RCC 7860 (cell line): ENCODE measurements around the gene TPM3.
"Not testable (repeated sequence)": the region's sequence is repeated elsewhere in the genome, so short reads cannot be mapped to it uniquely, and the experiment has no call there.

Experiments used
- DNase-seq: peaks from one replicate; pipeline ENCODE4 v3.0.0-alpha.2; 2015; ENCODE audit warnings: low spot score
- FAIRE-seq: peaks from 2 replicates; lab custom pipeline; 2012; peaks lifted over from hg19 to GRCh38; lab: Jason Lieb, UNC

The TPM3 gene

DNA sequence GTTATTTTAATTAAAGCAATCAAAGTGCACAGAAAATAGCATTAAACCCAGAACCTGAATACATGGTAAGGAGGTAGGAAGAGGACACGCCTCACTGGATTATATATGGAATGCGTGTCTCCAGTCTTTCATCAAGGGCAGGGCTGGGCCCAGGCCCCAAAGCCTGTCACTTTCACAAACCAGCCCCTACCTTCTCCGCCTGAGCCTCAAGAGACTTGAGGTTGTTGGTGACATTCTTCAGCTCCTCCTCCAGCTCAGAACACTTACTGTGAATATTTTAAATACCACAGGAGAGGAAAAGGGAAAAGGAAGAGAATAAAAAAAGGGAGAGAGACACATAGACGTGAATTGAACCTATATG is 20.7 kb downstream of the TPM3 start:
- FAIRE-seq (no peak), DNase-seq (no peak)

DNA sequence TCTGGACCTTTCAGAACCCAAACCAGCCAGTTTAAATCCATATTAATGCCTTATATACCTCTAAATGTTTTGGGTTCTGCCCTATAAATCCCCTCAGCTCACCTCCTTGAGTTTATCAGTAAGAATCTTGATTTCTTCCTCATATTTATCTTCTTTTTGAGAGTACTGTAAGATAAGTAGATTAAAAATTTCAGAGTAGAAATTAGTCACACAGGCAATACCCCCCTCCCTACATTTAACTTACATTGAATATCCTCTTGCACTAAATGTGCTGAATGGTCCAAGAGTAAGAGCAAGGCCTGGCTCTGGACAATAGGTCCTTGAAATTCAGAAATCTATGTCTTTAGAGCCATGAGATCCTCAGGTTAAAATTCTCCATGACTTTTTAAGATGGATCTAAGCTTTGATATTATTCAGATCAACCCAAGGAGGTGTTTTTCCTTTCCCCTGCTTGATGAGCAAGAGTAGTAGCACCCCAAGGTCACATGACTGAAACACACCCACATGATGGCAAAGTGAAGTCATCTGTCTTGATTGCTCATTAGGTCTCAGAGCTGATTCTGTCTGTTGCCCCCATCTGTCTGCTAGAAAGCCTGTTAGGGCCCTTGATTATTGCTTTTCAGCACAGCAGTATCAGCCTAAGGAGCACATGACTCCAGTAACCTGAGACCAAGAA is 21.2 kb downstream of the TPM3 start:
- DNase-seq (no peak), FAIRE-seq (no peak)

DNA sequence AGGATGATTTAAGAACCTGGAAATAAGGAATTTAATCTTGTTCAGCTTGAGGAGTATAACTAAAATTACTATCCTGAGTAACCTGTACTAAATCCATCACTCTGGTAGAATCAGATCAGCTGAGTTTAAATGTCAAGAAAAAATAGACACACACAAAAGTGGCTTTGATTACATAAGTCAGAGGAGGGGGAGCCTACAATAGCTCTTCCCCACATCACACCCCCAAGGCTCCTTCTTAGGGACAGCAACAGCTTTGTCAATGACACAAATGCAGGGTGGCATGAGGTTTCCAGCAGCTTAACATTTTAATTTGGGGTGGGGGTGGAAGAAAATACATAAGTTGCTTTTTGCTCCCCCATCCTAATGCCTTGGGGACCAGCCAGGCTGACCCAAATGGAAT is 24.4 kb downstream of the TPM3 start:
- DNase-seq (no peak), FAIRE-seq (no peak)

DNA sequence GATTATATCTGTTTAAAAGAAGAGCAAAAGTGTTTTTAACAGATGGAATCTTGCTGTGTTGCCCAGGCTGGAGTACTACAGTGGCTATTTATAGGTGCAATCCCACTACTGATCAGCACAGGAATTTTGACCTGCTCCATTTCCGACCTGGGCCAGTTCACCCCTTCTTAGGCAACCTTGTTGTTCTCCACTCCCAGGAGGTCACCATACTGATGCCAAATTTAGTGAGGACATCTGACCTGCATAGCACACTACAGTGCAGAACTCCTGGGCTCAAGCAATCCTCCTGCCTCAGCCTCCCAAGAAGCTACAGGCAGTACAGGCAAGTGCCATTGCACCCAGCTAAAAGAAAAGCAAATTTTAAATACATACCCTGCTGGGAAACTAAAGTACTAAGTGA is 25.7 kb downstream of the TPM3 start:
- DNase-seq (no peak), FAIRE-seq (no peak)

DNA sequence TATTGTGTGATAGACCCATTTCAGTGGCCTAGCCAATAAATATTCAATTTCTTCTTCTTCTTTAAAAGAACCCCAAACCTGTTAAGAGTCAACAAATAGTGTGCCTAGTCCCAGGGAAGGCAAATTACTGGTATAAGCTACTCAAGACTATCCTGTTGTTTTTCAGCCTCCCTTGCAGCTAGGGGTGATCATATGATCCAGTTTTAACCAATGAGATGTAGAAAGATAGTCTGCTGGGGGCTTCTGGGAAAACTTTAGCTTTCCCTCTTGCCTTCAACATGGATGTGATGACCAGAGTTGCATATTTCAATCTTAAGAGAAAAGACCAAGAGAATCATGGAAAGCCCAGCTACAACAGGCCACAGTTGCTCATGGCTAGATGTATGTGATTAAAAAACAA is 32.3 kb downstream of the TPM3 start:
- DNase-seq: no peak
- FAIRE-seq: no peak

DNA sequence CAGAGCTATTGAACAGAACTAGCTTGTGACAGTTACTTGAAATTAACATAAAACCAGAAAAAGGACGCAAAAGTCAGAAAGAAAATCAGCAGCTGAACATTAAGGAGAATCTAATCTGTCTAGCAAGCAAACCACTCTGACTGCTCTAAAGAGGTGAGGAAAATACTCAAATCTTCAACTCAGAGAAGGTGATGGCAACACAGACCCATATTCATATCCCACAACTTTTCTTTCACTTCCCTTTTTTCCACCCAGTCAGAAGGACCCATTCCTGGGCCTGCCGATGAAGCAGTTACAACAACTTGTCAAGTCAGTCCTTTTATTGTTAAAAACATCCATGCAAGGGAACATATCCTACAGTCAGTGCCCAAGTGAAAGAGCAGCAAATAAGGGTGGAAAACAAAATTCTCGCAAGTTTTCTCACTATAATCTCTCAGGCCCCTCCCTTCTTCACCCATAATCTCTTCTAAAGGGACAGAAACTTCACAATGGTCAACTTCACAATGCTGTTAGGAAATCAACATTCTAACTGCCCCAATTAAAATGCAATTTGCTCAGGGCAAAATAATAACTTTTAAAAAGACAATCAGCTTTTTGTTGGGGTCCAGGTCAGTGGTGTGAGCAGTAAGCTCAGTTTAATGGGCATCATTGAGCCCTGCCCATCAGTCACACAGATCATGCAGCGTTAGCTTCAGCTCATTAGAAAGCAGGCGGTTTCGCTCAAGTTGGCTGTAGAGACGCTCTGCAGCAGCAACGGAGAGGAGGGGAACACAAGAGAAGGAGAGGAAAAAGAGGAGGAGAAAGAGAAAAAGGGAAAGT is 33.4 kb downstream of the TPM3 start:
- FAIRE-seq: no peak
- DNase-seq: no peak

DNA sequence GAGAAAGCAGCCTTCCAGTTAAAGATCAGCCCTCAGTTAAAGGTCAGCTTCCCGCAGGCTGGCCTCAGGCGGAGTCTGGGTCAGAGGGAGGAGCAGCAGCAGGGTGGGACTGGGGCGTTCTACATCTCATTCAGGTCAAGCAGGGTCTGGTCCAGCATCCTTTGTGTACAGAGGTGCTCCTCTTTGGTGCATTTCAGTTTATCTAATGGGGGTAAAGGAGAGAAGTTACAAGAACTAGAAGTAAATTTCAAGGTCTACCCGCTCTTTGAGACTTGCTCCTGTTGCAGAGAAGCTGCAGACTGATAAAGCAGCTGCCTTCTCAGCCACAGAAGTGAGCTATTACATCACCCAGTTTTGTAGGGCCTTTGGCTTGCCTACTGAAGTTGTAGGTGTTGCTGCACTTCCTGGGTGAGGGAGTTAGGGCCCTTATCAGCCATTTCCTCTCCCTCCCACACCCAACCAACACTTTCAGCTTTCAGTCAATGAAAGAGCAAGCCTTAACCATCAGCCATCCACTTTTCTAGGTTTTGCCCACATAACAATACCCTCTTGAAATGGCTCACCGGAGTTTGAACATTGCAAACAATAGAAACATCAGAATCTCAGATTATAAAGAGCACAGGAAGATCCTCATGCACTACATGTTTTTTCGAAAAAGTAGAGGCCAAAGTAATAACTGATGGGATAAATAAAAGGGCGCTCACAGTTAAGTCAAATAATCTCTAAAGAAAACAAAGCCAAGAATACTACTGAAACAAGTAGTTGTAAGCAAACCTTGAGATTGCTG is 34.2 kb downstream of the TPM3 start:
- DNase-seq (no peak), FAIRE-seq (no peak)

DNA sequence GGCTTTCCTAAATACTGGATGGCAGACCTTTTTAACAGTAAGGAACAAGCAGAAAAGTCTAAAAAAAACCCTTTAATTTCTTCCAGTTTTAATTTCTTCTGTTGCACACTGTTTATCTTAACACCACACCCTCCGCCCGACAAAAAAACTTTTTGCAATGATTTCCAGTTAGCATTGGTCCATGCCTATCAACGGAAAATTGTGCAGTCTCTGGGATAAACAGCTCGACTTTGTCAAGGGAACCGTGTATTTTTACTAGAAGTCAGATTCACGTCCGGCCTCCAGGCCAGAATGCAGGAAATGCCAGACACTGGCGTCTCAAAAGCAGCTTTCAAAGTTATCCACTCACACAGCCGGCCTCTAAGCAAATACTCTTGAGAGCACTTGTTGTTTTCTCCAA is 36.6 kb downstream of the TPM3 start:
- no peak for DNase-seq
- no peak for FAIRE-seq

DNA sequence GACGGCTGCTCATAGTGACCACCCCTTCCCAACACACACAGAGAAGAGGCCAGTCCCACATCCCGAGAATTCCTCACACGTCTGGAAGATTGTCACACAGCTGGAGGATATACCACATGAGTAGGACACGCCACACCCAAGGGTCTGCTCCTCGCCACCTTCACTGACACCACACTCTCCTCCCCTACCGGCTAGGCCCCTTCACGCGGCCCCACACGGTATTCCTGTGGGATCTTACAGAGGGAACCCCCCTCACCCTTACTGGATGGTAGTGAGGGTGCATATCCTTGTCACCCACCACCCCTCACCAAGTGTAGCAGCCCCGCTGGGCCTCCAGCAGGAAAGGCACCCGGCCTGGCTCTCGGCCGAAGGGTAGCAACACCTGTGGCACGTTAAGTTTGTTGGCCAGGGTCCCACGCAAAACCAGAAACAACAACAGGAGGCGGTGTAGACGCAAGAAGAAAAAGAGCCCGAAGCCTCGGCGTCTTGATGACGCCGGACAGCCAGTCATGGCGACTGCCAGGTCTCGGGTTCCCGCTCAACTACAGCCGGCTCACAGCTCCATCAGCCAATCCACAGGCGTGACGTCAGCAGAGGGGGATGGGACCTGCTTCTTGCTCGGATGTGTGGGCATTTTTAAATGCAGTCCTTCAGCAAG is 37.2 kb downstream of the TPM3 start, which contains the start of gene NUP210L:
NUP210L (minus strand) TSS at position 540 of the 658 bp plus-strand sequence.
- DNase-seq: no peak
- no peak for FAIRE-seq

DNA sequence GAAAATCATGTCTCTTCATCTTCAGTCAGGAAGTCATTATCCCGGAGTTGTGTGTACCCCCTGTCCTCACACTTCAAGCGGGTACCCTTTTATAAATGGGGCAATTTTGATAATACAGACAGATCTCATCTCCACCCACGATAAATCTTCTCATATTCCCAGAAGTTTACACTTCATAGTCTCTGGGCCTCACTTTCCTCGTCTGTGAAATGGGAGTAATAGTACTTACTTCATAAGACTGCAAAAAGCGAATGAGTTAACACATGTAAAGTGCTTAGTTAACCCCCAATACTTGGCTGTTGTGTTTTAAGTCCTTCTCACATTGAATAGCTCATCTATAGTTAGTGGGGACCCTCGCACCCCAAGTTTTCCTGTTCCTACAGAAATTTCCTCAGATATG is 37.8 kb downstream of the TPM3 start:
- no peak for FAIRE-seq
- no peak for DNase-seq

DNA sequence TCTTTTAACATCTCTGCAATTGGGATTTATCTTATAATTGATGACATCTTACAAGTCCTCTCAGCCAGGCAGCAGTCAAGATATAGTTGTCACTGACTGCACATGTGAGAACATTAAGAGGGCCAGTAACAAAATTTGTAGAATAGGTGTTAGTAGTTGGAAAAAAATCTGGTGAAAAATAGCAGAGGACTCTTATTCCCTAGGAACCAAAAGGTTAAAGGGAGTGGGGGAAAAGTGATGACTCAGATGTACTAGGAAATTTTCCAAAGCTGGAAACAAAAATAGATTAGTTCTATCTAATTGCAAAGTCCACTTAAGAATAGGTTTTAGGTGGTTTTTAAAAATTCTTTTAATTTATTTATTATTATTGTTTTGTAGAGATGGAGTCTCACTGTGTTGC is 40.6 kb downstream of the TPM3 start:
- DNase-seq (no peak), FAIRE-seq (no peak)

DNA sequence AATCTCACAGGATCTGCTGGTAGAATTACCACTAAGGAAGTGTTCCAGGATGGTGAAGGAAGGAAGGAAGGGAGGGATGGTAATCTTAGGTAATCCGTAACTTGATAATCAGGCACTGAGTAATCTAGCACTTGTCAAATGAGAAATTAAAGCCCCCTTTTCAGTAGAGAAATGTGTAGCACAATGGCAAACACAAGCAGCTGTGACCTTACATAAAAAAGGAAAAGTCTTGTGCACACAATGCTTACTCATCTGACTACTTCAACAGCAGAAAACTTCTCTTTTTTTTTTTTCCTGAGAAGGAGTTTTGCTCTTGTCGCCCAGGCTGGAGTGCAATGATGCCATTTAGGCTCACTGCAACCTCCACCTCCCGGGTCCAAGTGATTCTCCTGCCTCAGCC is 43.1 kb downstream of the TPM3 start:
- FAIRE-seq: no peak
- no peak for DNase-seq

DNA sequence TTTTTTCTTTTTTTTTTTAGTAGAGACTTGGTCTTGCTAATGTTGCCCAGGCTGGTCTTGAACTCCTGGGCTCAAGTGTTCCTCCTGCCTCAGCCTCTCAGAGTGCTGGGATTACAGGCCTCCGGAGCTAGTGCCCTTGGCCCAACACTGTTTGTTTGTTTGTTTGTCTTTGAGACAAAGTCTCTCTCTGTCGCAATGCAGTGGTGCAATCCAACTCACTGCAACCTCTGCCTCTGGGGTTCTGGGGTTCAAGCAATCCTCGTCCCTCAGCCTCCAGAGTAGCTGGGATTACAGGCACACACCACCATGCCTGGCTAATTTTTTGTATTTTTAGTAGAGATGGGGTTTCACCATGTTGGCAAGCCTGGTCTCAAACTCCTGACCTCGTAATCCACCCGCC is 44.4 kb downstream of the TPM3 start:
- DNase-seq, FAIRE-seq: not testable (repeated sequence)

DNA sequence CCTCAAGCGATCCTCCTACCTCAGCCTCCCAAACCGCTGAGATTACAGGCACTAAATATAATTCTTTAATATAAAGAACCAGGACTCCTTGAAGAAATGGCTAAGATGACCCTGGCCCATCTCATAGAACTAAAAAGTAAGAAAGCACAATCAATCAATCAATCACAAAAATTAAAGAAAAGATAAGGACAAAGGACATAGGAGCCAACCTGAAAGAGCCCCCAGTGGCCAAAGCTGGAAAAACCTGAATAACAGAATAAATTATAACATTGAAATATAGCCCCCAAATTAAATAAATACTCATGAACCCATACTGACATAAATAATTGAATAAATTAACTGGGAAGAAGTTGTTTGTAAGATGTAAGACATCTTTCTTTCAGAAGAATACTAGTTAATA is 45.9 kb downstream of the TPM3 start:
- DNase-seq: no peak
- FAIRE-seq: no peak

DNA sequence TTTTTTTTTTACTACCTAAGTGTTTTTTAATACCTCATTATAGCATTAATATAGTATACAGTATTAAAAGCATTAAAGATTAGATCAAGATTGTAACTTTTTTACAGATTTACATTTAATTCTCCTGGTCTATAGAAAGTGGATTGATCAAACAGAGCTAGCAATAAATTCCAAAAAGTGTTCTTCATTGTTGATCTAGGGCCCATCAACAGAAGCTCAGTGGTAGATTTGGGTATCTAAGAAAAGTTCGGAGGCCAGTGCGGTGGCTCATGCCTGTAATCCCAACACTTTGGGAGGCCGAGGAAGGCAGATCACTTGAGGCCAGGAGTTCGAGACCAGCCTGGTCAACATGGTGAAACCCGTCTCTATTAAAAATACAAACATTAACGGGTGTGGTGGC is 49.5 kb downstream of the TPM3 start:
- FAIRE-seq: no peak
- no peak for DNase-seq

DNA sequence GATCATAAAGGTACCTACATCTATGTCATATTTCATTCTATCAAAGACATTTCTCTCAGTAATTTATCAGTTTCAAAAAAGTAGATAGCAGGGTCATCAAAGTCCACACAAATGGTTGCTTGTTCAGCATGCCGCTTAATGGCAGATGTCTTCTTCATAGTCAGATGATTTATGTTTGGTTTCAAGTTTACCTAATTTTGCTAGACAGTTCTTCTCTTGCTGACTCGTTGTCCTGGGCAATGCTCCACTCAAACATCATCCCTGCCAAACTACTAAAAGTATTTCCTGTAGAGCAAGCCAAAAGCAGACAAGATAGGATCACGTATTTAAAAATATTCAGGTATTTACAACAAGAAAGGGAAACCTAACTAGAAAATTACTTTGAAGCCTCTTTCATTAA is 50.7 kb downstream of the TPM3 start:
- no peak for DNase-seq
- FAIRE-seq: no peak

DNA sequence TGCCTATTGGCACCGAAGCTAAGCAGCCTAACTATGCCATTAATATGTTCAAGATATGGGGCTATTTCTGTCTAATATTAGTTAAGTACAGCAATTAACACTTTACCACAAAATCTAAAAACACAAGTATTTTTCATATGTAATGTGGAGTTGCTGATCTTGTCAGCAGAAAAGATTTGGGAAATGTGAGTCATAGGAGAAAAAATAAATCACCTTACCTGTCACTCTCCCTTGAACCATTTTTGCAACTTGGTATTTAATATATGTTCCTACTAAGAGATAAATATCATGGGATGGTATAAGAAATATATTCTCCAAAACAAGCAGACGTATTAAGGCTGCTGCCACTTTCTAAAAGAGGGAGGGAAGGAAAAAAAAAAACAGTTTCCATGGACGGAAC is 54.0 kb downstream of the TPM3 start:
- DNase-seq (no peak), FAIRE-seq (no peak)

DNA sequence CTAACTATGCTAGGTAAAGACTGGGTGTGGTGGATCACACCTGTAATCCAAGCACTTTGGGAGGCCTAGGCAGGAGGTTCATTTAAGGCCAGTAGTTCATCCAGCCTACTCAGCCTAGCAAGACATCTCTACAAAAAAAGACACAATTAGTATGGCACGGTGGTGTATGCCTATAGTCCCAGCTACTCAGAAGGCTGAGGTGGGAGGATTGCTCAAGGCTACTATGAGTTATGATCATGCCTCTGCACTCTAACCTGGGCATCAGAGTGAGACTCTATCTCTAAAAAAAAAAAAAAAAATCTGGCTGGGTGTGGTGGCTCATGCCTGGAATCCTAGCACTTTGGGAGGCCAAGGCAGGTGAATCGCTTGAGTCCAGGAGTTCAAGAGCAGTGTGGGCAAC is 58.6 kb downstream of the TPM3 start:
- DNase-seq (no peak), FAIRE-seq (no peak)

DNA sequence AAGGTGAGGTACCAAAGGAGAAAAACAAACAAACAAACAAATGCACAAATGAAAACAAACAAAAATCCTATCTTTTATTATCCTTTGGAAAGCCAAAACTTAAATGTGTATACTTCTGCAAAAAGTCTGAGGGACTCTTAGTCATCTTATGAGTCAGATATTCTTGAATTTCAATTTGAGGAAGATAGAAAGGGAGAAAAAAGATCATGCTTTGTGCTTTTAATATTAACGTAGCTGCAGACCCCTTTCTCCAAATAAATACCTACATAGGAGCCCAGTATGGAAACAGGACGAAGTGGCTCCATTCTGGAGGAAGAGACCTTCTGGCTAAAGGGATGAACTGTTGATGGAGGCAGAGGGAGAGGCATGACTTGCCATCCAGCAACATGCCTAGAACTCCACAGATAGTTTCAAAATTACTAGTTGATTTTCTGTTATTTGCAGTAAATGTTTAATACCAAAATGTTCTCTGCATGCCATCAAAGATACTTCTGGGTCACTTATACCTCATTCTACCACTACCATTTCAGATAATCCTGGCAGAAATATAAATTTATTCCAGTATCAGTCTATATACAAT is 62.4 kb downstream of the TPM3 start:
- no peak for DNase-seq
- no peak for FAIRE-seq

DNA sequence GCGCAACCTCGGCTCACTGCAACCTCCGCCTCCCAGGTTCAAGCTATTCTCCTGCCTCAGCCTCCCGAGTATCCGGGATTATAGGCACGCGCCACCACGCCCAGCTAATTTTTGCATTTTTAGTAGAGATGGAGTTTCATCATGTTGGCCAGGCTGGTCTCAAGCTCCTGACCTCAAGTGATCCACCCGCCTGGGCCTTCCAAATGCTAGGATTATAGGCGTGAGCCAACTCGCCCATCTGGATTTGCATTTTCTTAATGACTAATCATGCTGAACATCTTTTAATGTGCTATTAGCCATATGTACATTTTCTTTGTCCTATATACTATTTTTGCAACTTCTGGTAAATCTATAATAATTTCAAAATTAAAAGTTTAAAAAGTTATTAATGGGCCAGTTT is 68.7 kb downstream of the TPM3 start:
- FAIRE-seq, DNase-seq: not testable (repeated sequence)

DNA sequence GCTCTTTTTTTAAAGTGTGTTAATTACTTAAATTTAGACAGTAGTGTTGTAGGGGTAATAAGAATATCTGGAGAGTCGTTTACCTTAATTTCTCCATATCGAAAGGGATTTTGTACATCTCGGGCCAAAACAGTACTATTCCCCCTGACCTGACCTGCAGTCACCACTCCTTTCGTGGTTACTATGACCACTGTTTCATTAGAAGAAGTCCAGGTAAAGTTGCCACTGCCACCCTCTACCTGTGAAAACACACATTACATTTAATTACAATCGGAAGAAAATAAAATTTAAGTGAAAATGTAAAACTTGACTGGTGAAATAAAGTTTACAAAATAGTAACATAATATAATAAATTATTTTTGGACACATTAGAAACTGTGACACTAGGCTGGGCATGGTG is 74.3 kb downstream of the TPM3 start:
- no peak for FAIRE-seq
- DNase-seq: no peak
